ENCODE data around the gene CXCL6. TPM values are rescaled to one million over a fixed set of nuclear protein-coding genes. Genes with fewer than 3 reads are reported as not detected.

Gene CXCL6
- total RNA-seq, 4 donors from 2014 or later, result 0.17 to 2.1 TPM; not detected in 2

DNA sequence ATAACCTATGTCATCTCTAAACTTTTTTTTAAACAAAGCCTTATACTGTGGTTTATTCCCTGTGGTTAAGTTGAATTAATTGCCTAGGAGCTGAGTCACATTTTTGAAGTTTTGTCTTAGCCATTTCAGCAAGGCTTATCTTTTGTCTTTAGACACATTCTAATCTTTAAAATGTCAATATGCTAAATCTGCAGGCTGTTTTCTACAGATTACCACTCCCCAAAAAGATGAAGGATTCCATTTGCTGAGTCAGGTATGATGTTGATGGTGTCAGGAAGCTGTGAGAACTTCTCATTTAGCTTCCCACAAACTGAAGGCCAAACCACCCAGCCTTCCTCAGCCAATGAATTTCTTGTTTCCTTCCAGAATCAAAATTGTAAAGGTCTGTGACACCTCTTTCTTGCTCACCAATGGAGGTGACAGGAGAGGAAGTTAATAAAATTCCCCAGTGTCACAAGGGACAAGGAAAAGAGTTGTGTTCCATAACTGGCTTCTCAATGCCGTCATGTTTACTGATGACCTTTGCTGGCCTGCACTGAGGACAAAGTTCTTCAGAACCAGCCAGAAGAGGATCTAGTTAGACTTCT lies 3.7 kb upstream of the CXCL6 start:
- no peak overlapping the region for H3K4me3 ChIP-seq (ENCODE audit: low read depth, poor library complexity, severe bottlenecking)
- intact Hi-C loops (cut with DNase I; ENCODE audit: low total_unique reads), result no loop called here
- WGBS, 2 donors, result 94 to 96% methylated on average over 1 of the region's 1 CpG
- no peak for TF ChIP-seq POLR2A (IDR thresholded peaks at IDR 0.05)
- TF ChIP-seq, protein P1, sequence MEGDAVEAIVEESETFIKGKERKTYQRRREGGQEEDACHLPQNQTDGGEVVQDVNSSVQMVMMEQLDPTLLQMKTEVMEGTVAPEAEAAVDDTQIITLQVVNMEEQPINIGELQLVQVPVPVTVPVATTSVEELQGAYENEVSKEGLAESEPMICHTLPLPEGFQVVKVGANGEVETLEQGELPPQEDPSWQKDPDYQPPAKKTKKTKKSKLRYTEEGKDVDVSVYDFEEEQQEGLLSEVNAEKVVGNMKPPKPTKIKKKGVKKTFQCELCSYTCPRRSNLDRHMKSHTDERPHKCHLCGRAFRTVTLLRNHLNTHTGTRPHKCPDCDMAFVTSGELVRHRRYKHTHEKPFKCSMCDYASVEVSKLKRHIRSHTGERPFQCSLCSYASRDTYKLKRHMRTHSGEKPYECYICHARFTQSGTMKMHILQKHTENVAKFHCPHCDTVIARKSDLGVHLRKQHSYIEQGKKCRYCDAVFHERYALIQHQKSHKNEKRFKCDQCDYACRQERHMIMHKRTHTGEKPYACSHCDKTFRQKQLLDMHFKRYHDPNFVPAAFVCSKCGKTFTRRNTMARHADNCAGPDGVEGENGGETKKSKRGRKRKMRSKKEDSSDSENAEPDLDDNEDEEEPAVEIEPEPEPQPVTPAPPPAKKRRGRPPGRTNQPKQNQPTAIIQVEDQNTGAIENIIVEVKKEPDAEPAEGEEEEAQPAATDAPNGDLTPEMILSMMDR (IDR thresholded peaks at IDR 0.05), result no peak
- no peak for DNase-seq (ENCODE audit: low spot score in 2 of 2)

DNA sequence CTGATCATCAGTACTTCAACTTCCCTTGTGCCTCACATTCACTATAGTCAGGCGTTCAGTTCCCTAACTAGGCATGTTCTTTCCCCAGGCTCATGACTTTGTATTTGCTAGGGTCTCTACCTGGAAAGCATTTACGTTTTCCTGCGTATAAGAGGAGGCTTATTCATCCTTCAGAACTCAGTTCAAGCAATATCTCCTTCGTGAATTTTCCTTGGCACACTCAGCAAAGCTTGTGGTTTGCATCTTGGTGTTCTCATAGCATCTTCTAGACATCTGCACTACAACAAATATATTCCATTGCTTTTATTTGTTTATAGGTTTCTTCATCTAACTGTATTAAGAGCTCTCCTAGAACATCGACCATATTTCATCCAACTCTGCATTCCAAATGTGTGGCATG lies 2.6 kb downstream of the CXCL6 start:
- intact Hi-C loops (cut with DNase I; ENCODE audit: low total_unique reads), result no loop called here
- WGBS, 2 donors, result 81 to 91% methylated on average over 5 of the region's 5 CpGs
- TF ChIP-seq POLR2A (IDR thresholded peaks at IDR 0.05), result no peak
- TF ChIP-seq, protein P1 (IDR thresholded peaks at IDR 0.05), result no peak
- no peak overlapping the region for H3K4me3 ChIP-seq (ENCODE audit: low read depth, poor library complexity, severe bottlenecking)
- no peak for DNase-seq (ENCODE audit: low spot score in 2 of 2)

DNA sequence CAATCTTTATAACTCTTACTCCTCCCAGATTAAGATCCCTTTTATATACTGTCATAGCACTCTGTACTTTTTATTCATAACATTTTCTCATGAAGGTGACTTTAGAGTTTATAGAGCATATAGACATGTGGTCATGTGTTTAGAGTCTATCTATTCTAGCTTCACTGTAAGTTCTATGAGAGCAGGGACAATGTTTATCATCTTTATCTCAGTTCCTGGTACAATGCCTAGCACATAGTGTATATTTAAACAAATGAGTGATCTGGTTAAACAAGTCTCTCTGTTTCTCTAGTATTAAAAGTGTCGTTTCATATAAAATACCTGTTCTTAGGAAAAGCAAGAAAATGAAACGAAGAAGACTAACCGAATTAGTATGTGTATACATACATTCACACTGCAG lies 3.2 kb downstream of the CXCL6 start:
- no peak overlapping the region for H3K4me3 ChIP-seq (ENCODE audit: low read depth, poor library complexity, severe bottlenecking)
- no peak for DNase-seq (ENCODE audit: low spot score in 2 of 2)
- WGBS, 2 donors, result 80 to 83% methylated on average over 3 of the region's 3 CpGs
- TF ChIP-seq, protein P1 (IDR thresholded peaks at IDR 0.05), result no peak
- no peak for TF ChIP-seq POLR2A (IDR thresholded peaks at IDR 0.05)
- intact Hi-C loops (cut with DNase I; ENCODE audit: low total_unique reads), result no loop called here

DNA sequence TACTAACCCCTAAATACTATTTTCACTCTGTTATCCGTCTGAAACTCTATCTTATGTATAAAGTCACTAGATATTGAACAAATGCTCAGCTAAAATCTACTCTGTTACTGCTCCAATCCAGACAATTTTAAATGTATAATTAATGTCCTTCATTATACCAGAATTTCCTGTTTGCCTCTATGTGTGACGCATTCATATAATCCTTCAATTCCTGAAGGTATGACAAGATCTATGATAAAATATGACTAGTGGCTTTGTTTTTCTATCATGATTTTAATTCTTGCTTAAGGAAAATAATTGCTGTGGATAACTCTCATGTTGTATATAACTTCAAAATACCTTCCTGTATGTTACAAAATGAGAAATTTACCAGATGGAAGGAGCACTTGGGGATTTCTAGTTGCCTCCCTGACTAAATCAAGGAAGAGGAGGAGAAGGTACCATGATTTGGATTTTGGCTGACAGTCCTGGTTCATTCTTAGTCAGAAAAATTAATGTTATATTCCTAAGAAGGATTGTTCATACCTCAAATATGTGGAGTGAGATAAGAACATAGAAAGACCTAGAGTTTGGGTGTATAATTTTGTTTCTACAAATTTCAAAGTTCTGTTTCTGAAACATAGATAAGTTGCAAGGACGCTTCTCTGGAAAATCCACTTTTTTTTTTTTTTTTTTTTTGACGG lies 4.9 kb downstream of the CXCL6 start:
- no peak overlapping the region for H3K4me3 ChIP-seq (ENCODE audit: low read depth, poor library complexity, severe bottlenecking)
- WGBS, 2 donors, result 60% methylated on average over 4 of the region's 4 CpGs
- TF ChIP-seq, protein P1 (IDR thresholded peaks at IDR 0.05), result no peak
- TF ChIP-seq POLR2A (IDR thresholded peaks at IDR 0.05), result no peak
- intact Hi-C loops (cut with DNase I; ENCODE audit: low total_unique reads), result no loop called here
- no peak for DNase-seq (ENCODE audit: low spot score in 2 of 2)

DNA sequence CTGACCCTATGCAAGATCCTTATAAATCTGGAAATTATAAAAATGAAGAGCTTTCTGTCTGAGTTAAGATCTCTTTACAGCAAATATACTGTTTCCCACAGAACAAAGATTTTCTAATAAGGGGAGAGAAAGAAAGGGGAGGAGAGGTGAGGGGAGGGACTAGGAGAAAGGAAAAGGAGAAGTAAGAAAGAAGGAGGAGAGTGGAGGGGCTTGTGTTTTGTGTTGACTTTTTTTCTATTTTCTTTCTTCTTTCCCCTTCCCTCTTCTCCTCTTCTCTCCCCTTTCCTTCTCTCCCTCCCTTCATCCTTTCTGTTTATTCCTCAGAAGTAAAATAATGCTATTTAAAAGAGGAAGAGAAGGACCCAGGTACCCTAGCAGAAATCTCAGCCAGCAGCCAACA lies 6.2 kb downstream of the CXCL6 start:
- intact Hi-C loops (cut with DNase I; ENCODE audit: low total_unique reads), result no loop called here
- DNase-seq (ENCODE audit: low spot score in 2 of 2), result no peak
- H3K4me3 ChIP-seq (ENCODE audit: low read depth, poor library complexity, severe bottlenecking), result no peak overlapping the region
- TF ChIP-seq POLR2A (IDR thresholded peaks at IDR 0.05), result no peak
- TF ChIP-seq, protein P1 (IDR thresholded peaks at IDR 0.05), result no peak

DNA sequence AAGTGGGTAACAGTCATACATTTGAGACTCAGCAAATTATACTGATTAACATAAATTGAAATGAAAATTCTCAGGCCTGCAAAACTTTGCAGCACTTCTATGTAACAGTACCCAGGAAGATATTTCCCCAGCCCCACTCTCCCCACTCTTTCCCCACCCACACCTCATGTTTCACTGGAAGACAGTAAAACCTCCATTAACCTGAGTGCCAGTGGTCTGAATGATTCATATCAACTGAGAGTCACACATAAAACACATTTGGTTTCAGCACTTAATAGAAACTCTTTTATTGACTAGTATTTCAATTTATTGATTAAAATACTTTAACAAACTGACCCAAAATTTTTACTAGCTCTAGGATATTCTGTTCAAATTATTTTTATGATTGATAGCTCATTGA lies 6.9 kb downstream of the CXCL6 start:
- TF ChIP-seq POLR2A (IDR thresholded peaks at IDR 0.05), result no peak
- TF ChIP-seq, protein P1 (IDR thresholded peaks at IDR 0.05), result no peak
- DNase-seq (ENCODE audit: low spot score in 2 of 2), result no peak
- intact Hi-C loops (cut with DNase I; ENCODE audit: low total_unique reads), result no loop called here
- H3K4me3 ChIP-seq (ENCODE audit: low read depth, poor library complexity, severe bottlenecking), result no peak overlapping the region

Data from lower leg skin (tissue), 4 donors.